ENCODE measurements around the gene E4F1. TPM values are rescaled to one million over a fixed set of nuclear protein-coding genes. Genes with fewer than 3 reads are reported as not detected.

E4F1 gene
- total RNA-seq, 1 experiment from 2014 or later: 34.4 TPM

DNA sequence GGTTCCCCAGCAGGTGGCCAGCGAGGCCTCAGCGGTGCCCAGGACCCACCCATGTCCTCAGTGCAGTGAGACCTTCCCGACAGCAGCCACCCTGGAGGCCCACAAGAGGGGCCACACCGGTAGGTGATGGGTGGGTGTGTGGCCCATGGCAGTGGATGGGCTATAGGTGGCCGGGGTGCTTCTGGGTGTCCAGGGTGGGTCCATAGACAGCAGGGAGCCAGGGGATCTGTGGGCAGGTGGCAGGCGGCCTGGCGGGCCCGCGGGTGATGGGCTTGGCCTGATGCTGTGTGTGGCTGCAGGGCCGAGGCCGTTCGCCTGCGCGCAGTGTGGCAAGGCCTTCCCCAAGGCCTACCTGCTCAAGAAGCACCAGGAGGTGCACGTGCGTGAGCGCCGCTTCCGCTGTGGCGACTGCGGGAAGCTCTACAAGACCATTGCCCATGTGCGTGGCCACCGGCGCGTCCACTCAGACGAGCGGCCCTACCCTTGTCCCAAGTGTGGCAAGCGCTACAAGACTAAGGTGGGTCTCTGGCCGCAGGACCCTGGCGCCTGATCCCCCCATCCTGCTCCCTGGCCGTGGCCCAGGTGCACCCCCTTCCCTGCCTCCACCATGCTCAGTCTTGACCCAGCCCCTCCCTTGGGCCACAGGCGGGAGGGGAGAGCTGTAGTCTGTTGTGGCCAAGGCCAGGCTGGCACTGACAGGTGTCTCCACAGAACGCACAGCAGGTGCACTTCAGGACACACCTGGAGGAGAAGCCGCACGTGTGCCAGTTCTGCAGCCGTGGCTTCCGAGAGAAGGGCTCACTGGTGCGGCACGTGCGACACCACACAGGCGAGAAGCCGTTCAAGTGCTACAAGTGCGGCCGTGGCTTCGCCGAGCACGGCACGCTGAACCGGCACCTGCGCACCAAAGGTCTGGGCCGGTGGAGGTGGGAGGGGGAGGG, 10.8 kb downstream of the E4F1 start (continued):
- no peak for TF ChIP-seq AFF4 (CRISPR knock-in tag; IDR thresholded peaks at IDR 0.05; ENCODE audit: borderline replicate concordance)

DNA sequence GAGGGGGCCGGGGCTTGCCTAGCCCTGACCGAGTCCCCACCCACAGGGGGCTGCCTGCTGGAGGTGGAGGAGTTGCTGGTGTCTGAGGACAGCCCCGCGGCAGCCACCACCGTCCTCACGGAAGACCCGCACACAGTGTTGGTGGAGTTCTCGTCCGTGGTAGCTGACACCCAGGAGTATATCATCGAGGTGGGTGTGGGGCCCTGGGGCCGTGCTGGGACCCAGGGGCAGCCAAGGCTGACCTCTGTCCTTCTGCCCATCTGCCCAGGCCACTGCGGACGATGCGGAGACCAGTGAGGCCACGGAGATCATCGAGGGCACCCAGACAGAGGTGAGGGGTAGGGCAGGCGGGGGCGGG, 11.4 kb downstream of the E4F1 start:
- no peak overlapping the region for H3K27ac Mint-ChIP-seq
- TF ChIP-seq JAZF1 (CRISPR knock-in tag; IDR thresholded peaks at IDR 0.05) (no peak), IRF2 (CRISPR knock-in tag; IDR thresholded peaks at IDR 0.05; ENCODE audit: borderline replicate concordance, low read depth) (no peak), OVOL2 (CRISPR knock-in tag; IDR thresholded peaks at IDR 0.05; ENCODE audit: borderline replicate concordance) (no peak), ETV6 (CRISPR knock-in tag; IDR thresholded peaks at IDR 0.05) (no peak), ZNF423 (CRISPR knock-in tag; IDR thresholded peaks at IDR 0.05) (no peak), HMGA2 (CRISPR knock-in tag; IDR thresholded peaks at IDR 0.05) (no peak), CBFB (CRISPR knock-in tag; IDR thresholded peaks at IDR 0.05; ENCODE audit: low read depth) (no peak), MXD4 (CRISPR knock-in tag; IDR thresholded peaks at IDR 0.05; ENCODE audit: borderline replicate concordance) (no peak), AR (CRISPR knock-in tag; IDR thresholded peaks at IDR 0.05) (no peak), USF2 (CRISPR knock-in tag; IDR thresholded peaks at IDR 0.05) (no peak), EMX1 (CRISPR knock-in tag; IDR thresholded peaks at IDR 0.05) (no peak), ZNF532 (CRISPR knock-in tag; IDR thresholded peaks at IDR 0.05; ENCODE audit: borderline replicate concordance) (no peak)
- TF ChIP-seq, protein P1, sequence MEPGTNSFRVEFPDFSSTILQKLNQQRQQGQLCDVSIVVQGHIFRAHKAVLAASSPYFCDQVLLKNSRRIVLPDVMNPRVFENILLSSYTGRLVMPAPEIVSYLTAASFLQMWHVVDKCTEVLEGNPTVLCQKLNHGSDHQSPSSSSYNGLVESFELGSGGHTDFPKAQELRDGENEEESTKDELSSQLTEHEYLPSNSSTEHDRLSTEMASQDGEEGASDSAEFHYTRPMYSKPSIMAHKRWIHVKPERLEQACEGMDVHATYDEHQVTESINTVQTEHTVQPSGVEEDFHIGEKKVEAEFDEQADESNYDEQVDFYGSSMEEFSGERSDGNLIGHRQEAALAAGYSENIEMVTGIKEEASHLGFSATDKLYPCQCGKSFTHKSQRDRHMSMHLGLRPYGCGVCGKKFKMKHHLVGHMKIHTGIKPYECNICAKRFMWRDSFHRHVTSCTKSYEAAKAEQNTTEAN (CRISPR knock-in tag; IDR thresholded peaks at IDR 0.05): no peak
- TF ChIP-seq, protein P2, sequence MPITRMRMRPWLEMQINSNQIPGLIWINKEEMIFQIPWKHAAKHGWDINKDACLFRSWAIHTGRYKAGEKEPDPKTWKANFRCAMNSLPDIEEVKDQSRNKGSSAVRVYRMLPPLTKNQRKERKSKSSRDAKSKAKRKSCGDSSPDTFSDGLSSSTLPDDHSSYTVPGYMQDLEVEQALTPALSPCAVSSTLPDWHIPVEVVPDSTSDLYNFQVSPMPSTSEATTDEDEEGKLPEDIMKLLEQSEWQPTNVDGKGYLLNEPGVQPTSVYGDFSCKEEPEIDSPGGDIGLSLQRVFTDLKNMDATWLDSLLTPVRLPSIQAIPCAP (CRISPR knock-in tag; IDR thresholded peaks at IDR 0.05): no peak
- POLR2A ChIA-PET: interaction anchor here (0.6 kb wide), 1 partner anchor 1560 kb away, joined by 3 read pairs; no protein-coding TSS in a partner anchor
- no peaks in the 10 kb centered on the region for H3K4me1 Mint-ChIP-seq
- DNase-seq (ENCODE audit: low spot score) (no peak), ATAC-seq (no peak)
- CTCF ChIA-PET: no interaction called here
- peaks cover 16% of the 10 kb centered on the region for H3K27me3 Mint-ChIP-seq (ENCODE audit: low read depth)
- no peaks in the 10 kb centered on the region for H3K9me3 Mint-ChIP-seq
- no peak overlapping the region for H3K4me3 Mint-ChIP-seq
- peaks cover 3% of the 10 kb centered on the region; the same call in 1 of the 2 replicates for H3K36me3 Mint-ChIP-seq
